HG03175 (cell line): ENCODE data around the gene OTOGL.
A peak's percentile ranks its signal among the peaks of the same experiment; 100 is the strongest.
"Not testable (repeated sequence)": the region's sequence is repeated elsewhere in the genome, so short reads cannot be mapped to it uniquely, and the experiment has no call there.

ENCODE experiments used
- ATAC-seq: cut with Tn5 transposase; IDR thresholded peaks from one replicate; pipeline ENCODE4 v1.9.1; 2021; ENCODE audit warnings: mild to moderate bottlenecking, moderate library complexity; ENCODE audit not compliant: unreplicated experiment

OTOGL gene

DNA sequence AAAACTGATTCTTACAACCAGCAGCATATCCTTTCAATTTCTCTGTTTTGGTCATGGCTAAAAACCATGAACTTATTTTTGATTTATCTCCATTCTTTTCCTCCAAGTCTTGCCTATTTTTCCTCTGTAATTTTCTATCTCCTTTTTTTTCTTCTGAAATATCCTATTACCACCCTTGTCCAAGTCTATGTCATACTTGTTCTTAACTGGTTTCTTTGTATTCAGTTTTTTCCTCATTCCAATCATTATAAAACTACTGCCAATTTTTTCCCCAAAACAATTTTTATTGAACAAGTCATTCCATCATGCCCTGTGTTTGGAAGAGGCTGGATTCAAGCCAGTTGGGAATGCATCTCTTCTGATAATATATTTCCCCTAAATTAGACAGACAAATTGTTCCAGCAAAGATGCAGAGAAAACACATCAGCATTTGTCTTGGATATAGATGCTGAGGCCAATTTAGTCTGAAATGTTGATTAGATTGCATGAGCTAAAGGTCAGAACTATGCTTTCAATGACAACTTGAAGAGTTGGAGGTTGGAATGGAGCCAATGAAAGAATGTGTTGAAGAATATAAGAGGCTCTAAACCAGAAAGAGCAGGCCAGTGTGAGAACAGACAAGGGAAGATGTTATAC, 30.7 kb downstream of the OTOGL start:
- ATAC-seq, result no peak

DNA sequence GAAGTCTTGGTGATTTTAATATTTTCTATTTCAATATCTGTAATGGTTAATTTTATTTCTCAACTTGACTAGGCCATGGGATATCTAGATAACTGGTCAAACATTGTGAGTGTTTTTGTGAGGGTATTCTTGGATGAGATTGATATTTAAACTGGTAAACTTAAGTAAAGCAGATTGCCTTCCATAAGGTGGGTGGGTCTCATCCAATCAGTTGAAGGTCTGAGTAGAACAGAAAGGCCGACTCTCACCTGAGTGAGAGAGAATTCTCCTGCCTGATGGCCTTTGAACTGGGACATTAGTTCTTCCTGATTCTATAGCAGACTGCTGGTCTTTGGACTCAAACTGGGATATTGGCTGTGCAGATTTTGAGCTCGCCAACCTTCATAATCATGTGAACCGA, 36.3 kb downstream of the OTOGL start:
- ATAC-seq, result no peak

DNA sequence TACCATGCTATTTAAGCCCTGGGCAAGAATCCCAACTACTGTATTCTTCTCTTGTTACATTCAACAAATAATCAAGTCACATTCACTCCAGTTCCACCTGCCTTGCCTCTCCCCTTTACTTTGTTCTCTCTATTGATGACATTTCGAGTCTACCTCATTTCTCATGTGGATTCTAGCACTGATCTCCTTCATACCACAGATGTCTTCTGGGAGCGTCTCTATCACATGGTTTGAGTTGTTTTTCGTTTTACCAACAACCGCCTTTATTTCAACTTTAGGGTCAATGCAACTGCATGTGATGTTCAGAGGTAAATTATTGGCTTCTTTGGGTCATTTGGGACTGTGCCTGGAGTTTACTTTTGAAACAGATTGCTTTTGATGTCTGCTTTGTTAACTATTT, 40.7 kb downstream of the OTOGL start:
- no peak for ATAC-seq

DNA sequence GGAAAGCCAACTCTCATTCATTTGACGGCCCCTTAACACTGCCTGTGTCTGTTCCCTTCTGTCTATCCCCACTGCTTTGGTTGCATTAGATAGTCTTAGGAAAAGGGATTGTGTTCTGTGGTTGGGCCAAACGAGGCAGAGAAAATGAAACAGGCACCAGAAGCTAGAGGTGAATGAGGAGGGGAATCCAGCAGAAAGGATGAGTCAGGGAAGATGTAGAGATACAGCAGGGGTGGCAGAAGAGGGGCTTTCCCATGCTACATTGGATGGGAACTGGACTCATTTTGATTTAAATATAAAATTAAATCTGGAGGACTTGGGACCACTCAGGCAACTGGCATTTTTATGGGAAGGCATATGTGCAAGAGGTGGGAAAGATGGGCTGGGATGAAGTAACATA, 43.3 kb downstream of the OTOGL start:
- no peak for ATAC-seq

DNA sequence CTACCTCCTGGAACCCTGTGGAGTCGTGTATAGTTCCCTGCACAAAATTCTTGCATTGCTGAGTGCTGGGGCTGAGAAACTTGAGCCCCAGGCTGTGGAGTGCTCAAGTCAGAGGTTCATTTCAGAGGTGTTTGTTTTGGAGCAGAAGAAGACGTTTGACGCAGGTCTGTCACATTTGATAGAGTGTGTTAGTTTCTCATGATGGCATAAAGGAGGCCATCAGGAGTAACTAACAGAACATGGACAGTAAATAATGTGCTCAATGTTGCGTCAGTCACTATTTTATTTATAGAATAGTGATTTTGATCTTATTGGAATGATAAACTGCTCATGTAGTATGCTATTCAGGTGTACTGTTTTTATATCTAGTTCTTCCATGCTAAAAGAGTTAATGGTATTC, 44.2 kb downstream of the OTOGL start:
- no peak for ATAC-seq

DNA sequence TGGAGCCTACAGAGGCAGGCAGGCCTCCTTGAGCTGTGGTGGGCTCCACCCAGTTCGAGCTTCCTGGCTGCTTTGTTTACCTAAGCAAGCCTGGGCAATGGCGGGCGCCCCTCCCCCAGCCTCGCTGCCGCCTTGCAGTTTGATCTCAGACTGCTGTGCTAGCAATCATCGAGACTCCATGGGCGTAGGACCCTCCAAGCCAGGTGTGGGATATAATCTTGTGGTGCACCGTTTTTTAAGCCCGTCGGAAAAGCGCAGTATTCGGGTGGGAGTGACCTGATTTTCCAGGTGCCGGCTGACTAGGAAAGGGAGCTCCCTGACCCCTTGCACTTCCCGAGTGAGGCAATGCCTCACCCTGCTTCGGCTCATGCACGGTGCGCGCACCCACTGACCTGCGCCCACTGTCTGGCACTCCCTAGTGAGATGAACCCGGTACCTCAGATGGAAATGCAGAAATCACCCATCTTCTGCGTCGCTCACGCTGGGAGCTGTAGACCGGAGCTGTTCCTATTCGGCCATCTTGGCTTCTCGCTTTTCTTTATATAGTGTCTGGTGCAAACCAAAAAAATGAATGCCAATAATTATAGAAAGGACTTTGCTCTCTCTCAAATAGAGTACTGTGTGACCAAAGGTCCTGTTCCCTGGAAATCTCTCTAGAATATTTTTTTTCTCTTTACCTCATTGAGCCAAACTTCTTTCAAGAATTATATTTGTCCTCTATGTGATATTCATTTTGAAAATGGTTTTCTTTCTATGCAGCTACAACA, 50.4 kb downstream of the OTOGL start:
- not testable (repeated sequence) for ATAC-seq

DNA sequence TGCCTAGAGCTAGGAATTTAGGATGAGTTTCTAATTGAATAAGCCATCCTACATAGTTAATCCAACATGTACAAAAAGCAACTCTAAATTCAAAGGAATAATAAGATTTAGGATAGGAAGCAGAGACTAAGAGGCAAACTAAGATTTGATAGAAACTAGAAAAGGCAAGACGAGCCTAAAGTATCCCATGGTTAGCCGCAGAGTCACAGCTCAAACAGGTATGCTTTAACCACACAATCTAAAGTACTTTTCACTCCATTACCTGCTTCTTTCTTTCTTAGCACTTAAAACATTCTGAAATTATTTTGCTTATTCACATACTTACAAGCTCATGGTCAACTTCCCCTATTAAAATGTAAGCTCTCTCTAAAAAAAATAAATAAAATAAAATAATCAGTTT, 51.8 kb downstream of the OTOGL start:
- no peak for ATAC-seq

DNA sequence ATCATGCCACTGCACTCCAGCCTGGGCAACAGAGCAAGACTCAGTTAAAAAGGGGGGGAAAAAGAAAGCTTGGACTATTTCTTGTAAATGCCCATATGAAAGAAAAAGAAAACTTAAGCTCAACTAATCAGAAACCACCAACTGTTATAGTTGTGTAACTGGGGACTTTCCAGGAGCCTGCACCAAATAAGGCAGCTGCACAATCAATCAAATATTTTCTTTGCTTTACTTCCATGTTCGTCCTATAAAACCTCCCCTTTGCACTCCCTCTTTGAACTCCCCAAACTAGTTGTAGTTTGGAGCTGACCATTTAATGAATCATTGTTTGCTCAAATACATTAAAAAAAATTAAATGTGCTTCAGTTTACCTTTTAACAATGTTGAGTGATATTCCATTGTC, 54.9 kb downstream of the OTOGL start:
- ATAC-seq, result no peak

DNA sequence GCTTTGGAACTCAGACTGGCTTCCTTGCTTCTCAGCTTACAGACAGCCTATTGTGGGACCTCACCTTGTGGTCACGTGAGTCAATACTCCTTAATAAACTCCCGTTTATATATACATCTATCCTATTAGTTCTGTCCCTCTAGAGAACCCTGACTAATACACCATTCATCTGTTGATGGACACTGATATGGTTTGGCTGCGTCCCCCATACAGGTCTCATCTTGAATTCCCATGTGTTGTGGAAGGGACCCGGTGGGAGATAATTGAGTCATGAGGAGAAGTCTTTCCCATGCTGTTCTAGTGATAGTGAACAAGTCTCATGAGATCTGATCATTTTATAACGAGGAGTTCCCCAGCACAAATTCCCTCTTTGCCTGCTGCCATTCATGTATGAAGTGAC, 57.0 kb downstream of the OTOGL start:
- ATAC-seq, result no peak

DNA sequence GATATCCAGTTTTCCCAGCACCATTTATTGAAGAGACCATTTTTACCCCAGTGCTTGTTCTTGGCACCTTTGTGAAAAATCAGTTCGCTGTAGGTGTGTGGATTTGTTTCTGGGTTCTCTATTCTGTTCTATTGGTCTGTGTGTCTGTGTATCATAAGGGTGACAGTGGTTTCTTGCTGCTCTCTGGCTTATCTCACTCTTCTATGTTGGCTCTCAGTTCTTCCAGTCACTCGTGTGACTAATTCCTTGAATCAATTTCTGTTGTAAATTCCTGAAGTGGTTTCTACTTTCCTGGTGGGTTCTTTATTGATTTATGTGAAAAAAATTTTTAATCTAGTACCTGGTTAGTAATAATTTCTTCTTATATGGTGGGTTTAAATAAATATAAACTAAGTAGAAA, 58.3 kb downstream of the OTOGL start:
- ATAC-seq, result no peak

DNA sequence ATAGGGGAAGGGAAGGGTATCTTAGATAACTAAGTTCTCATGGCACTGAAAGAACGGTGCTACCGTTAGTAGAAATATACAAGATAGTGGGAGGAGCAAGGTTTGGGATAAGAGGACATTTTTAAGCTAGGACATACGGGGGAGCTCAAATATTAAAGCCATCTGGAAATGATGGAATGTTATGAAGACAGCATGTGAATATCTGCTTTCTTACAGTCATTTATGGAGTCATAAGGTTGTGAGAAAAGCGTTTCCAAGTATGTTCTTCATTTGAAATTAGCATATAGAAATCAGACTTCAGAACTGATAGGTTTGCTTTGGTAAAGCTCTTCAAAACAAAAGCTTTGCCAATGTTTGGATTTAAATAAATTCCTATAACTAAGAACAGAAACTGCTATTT, 62.3 kb downstream of the OTOGL start:
- ATAC-seq, result no peak

DNA sequence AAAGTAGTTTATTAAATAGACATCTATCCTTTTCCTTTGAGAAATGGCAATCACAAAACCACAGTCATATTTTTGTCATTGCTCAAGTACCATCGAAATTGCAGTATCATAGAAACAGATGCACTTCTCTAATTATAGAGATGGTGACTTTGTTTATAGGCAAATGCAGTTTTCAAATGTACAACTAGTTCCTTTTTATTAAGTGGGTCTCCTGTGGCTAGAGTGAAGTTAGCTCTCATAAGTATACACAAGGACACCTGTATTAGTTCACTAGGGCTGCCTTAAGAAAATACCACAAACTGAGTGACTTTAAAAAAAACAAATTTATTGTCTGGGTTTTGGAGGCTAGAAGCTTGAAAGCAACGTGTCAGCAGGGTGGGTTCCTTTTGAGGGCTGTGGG, 62.8 kb downstream of the OTOGL start:
- no peak for ATAC-seq

DNA sequence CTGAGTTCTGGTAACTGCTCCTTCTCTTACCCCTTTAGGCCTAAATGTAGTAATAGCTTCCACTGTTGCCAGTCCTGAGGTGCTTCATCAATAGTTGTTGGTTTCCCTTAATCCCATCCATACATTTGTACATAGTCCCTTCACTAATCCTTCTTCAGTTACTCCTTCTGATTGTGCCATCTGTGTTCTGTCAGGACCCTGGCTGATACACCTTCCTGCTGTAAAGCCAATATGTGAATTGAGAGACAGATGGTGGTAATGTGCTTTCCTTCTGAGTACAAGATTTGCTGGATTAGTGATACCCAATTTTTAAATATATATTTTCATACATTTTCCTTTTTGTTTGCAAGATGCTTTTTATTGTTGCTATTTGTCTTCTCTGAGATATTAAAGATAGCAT, 66.4 kb downstream of the OTOGL start:
- ATAC-seq, result no peak

DNA sequence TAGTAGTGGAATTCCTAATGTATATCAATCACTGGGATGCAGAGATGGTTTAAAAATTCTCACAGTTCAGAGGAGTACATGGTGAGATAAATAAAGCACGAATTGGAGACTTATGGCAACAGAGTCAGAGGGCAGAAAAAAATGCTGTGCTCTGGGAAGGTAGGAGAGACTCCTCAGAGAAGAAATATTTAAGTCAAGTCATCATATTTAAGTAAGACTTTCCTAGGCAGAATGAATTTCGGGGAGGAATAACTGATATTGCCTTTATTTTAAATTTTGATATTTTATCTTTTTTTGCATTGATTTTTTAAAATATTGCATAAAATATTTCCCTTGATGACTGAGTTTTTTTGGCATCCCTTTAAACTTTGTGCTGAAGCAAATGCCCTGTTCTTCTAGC, 67.4 kb downstream of the OTOGL start:
- no peak for ATAC-seq

DNA sequence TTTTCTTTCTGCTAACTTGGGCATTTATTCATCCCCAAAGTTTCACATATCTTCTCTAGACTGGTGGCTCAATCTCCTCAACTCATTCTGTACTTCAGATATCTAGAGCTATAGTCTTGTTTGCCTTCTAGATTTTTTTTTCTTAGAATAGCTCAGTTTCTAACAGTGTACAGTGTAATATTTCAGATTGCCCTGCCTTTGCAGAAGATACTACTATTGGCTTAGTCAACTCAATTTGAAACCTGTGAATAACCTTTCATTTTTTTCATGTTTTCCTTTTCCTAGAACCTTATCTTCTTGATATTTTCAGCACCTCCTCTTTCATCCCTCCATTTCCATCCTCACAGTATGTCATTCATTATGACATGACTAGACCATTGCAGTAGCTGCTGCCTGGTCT, 69.6 kb downstream of the OTOGL start:
- no peak for ATAC-seq

DNA sequence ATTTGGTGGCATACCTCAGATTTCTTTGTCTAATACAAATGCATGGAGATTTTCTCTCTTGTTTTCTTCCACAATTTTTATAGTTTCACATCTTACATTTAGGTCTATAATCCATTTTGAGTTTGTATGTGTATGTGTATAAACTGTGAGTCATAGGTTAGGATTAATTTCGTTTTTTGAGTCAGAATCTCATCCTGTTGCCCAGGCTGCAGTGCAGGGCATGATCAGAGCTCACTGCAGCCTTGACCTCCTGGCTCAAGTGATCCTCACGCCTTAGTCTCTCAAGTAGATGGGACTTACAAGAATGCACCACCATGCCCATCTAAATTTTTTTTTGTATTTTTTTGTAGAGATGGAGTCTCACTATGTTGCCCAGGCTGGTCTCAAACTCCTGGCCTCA, 71.6 kb downstream of the OTOGL start:
- no peak for ATAC-seq

DNA sequence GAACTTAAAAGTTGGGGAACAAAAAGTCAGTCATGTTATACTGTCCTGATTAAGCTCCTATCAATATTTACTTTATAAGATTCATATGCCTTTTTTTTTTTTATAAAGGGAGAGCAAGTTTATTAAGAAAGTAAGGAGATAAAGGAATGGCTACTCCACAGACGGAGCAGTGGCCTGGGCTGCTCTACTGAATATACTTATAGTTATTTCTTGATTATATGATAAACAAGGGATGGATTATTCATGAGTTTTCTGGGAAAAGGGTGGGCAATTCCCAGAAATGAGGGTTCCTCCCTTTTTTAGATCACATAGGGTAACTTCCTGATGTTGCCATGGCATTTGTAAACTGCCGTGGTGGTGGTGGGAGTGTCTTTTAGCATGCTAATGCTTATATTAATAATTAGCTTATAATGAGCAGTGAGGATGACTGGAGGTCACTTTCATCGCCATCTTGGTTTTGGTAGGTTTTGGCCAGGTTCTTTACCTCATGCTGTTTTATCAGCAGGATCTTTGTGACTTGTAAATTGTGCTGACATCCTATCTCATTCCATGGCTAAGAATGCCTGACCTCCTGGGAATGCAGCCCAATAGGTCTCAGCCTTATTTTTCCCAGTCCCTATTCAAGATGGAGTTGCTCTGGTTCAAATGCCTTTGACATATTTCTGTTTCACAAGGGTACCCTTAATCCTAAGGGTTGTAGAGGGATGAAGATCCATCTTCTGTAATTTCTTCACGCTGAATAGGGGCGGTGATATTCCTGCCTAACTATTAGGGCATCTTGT, 73.9 kb downstream of the OTOGL start:
- ATAC-seq, result no peak

DNA sequence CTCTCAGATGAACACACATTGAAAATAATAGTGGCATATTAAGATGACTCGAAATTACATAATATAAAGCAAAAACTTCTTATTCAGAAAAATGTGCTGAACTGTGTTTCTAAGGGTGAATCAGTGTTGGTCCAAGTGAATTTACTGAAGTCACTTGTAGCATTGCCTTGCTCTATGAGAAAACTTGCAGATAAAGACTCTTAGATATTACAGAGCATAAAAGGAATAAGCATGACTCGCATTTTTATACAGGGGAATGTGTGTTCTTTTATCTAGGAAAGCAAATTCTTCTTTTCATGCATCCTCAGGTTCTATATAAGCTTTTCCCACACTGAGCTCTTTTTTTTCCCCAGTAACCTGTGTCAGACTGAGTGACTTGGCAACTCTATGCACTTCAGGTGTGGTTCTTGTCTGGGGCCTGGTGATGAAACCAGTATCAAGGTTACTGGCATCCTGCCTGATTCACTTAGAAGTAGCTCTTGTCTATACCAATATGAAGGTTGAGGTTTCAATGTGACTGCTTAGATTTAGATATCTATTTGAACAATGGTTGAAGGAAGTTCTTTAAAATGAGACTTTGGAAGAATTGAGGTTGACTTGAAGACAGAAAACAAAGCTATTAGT, 76.1 kb downstream of the OTOGL start:
- no peak for ATAC-seq

DNA sequence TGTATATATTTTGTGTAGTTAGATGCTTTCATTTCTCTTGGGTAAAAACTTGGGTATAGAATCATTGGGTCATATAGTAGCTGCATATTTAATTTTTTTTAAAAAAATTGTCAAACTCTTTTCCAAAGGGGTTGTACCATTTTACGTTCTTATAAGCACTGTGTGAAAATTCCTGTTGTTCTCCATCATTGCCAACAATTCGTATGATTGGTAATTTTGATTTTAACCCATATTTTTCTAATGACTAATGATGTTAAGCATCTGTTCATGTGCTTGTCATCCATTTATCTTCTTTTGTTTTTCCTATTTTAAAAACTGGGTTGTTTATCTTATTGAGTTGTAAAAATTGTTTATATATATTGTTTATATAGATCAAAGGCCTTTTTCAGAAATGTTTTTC, 77.4 kb downstream of the OTOGL start:
- no peak for ATAC-seq

DNA sequence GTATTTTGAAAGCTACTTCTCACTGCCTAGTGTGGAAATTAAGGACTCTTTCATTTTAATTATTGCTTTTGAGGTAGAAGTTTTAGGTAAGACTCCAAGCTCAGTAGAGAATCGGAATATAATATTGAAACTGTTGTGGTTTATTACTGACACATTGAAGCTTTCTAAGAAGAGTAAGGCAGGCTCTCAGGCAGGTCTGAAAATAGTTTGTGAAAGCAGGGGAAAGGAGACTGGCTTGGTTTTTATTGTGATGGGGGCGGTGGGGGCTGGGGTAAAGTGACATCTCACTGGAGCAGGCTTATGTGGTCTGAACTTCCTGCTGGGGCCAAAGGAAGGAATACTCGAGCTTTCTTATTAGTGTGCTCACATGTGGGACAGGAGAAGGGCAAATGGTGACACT, 79.5 kb downstream of the OTOGL start:
- peak; percentile 90 for ATAC-seq

DNA sequence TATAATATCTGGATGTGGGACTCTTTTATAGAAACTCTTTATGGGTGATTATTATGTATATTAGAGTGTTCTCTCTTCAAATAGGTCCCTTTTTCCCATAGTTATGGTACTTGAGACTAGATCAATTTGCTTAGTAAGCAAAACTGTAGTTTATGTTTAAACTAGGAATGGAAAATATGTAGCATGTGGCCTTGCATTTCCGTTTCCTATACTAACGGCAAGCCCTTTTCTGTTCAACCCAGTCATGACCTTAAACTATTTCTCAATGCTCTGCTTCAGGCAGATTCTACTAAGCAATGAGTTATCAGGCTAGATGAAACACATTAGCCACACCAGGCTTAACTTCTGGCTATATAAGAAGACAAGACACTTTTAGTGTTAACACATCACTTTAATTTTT, 84.6 kb downstream of the OTOGL start:
- ATAC-seq, result no peak

DNA sequence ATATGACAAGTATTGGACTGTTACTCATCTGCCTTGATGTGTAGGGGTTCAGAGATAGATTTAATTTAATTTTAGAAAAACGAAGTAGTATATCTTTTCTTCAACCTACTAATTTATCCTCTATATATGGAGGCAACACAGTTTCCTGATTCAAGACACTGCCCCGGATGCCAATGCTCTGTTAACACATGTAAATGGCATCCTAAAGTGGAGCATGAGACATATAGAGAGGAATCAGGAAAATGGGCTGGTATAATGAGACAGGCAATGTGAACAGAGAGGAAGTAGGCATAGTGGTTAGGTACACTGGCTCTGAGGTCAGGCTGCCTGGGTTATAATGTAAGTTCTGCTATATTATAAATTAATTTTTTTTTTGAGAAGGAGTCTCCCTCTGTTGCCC, 85.6 kb downstream of the OTOGL start:
- no peak for ATAC-seq
